Naive thymus-derived CD8-positive, alpha-beta T cell (primary cell): ENCODE data around the gene CDH23. TPM values are rescaled to one million over a fixed set of nuclear protein-coding genes. Genes with fewer than 3 reads are reported as not detected.

Source experiments
- ATAC-seq, 2 donors: fragments of 150-1000 bp; cut with Tn5 transposase in 1 of 2; sonication (Bioruptor Pico), chemical (Tn5 transposase) in 1 of 2; 1 replicate in 1 of 2; 2 replicates in 1 of 2; pipeline ENCODE4 v1.10.0; 2021; ENCODE audit warnings: mild to moderate bottlenecking in 2 of 2, moderate library complexity in 2 of 2
- POLR2A ChIA-PET: fragments of 350-600 bp; sonication (Branson Sonifier 250); formaldehyde crosslinking; loops from one replicate; lab custom pipeline; 2021; ENCODE audit warnings: antibody characterized with exemption; lab: Charles Lee
- DNase-seq, 10 donors: peaks; one replicate each; pipeline versions ENCODE4 v3.0.0 to v3.0.0-alpha.2; 2020 to 2022
- H3K27ac Mint-ChIP-seq, 10 donors: one replicate each; pipeline ENCODE4 v1.8.0; 2020 to 2022; ENCODE audit warnings: mild to moderate bottlenecking in 10 of 10, mixed read lengths in 10 of 10, moderate library complexity in 4 of 10, inconsistent platforms in 1 of 10
- H3K27me3 Mint-ChIP-seq, 5 donors: one replicate each; pipeline ENCODE4 v1.8.0; 2021 to 2022; ENCODE audit warnings: mixed read lengths in 5 of 5
- H3K36me3 Mint-ChIP-seq, 3 donors: one replicate each; pipeline ENCODE4 v1.8.0; 2020 to 2022; ENCODE audit warnings: mixed read lengths in 3 of 3, mild to moderate bottlenecking in 2 of 3, inconsistent platforms in 1 of 3
- H3K4me1 Mint-ChIP-seq, 4 donors: one replicate each; pipeline ENCODE4 v1.8.0; 2021 to 2022; ENCODE audit warnings: mixed read lengths in 4 of 4
- H3K4me3 Mint-ChIP-seq, 10 donors: one replicate each; pipeline ENCODE4 v1.8.0; 2020 to 2022; ENCODE audit warnings: mild to moderate bottlenecking in 10 of 10, mixed read lengths in 10 of 10, moderate library complexity in 6 of 10, inconsistent platforms in 1 of 10
- H3K9me3 Mint-ChIP-seq, 9 donors: one replicate each; pipeline ENCODE4 v1.8.0; 2020 to 2022; ENCODE audit warnings: mixed read lengths in 9 of 9, mild to moderate bottlenecking in 3 of 9, inconsistent platforms in 1 of 9, moderate library complexity in 1 of 9
- polyA plus RNA-seq, 3 donors: library from polyadenylated mRNA; unstranded; fragments of 300-500 nt; fragmentation: Illumina TruSeq; gene quantifications; one replicate each; pipeline ENCODE4 v1.2.3, GENCODE V29; 2021
- total RNA-seq, 8 experiments: library from RNA in 2 of 8; stranded (reverse) in 2 of 8; gene quantifications; one replicate each; pipeline ENCODE4 v1.2.3 and lab custom pipeline; 2021 to 2026

CDH23 gene
- total and polyA plus RNA-seq, 5 experiments from 2014 or later = 0.82 to 10.2 (median 3.8) TPM

DNA sequence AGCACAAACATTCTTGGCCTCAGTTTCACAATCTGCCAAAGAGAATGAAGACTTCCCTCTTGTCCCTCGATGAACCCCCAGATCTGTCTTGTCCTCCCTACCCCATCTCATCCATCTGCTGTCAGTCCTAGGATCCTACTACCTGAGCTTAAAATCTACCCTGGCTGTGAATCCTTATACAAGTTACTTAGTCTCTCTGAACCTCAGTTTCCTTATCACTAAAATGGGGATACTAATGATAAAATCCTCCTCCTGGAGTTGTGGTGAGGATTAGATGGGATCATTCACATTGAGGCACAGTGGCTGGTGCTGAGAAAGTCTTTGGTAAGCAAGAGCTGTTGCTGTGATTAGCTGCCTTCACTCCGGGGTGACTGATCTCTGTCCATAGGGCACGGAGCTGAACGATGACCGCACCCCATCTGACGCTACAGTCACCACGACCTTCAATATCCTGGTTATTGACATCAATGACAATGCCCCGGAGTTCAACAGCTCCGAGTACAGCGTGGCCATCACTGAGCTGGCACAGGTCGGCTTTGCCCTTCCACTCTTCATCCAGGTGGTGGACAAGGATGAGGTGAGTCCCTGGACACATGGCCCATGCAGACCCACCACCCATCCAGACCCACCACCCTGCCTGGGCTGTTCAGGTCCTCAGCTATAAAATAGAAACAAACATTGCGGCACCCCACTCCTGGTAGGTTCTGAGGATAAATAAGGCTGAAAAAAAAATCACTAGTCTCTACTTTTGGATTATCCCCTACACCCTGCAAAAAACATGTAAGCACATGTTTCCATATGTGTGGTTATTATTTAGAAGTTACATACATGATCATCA is 220.3 kb downstream of the CDH23 start:
- H3K36me3 Mint-ChIP-seq = no peaks in the 10 kb centered on the region
- no peak for DNase-seq
- no peaks in the 10 kb centered on the region for H3K9me3 Mint-ChIP-seq
- POLR2A ChIA-PET = no interaction called here
- H3K27me3 Mint-ChIP-seq = peaks cover 0 to 11% (median 1%) of the 10 kb centered on the region in 5 donors
- no peak for ATAC-seq
- peak overlapping the region in 1 of 10 donors; percentile 74 for H3K27ac Mint-ChIP-seq
- H3K4me1 Mint-ChIP-seq = peaks cover 0 to 2% (median 0%) of the 10 kb centered on the region in 4 donors
- no peak overlapping the region for H3K4me3 Mint-ChIP-seq

DNA sequence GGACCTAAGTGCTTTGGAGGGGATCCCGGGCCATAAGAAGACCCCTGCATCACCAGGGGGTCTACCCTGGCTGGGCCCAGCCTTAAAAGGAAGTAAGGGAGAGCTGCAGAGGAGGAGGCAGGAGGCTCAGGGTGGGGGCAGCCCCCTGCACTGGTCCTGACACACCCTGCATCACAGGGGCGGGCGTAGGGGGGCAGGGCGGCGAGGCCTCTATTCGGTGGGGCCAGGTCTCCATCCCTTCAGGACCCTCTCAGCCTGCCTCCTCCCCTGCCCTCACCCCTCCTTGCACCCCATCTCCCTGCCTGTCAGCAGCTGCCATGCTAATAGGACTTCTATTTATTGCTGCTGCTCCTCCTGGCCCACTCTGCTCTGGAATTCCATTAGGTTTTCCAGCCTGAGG is 221.5 kb downstream of the CDH23 start:
- no peaks in the 10 kb centered on the region for H3K9me3 Mint-ChIP-seq
- H3K4me1 Mint-ChIP-seq = peaks cover 2 to 6% (median 3%) of the 10 kb centered on the region in 4 donors
- H3K27me3 Mint-ChIP-seq = peaks cover 0 to 11% (median 0%) of the 10 kb centered on the region in 5 donors
- no peak for DNase-seq
- no peak overlapping the region for H3K4me3 Mint-ChIP-seq
- no peaks in the 10 kb centered on the region for H3K36me3 Mint-ChIP-seq
- no peak for ATAC-seq
- no peak overlapping the region for H3K27ac Mint-ChIP-seq
- POLR2A ChIA-PET = no interaction called here

DNA sequence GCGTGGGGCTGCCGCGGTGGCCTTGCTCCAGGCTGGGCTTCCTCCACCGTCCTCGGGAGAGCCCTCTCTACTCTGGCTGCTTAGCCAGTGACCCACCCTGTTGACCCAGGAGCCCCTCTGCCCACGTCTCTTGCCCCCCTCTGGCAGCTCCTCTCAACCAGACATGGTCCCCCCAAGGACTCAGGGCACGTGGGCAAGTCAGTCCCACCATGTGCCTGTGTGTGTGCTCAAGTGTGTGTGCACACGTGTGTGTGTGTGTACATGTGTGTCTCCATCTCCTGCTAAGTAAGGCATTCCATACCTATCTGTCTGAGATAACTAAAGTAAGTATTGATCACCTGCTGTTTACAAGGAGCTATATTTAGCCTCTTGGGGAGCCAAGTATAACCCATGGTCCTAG is 221.9 kb downstream of the CDH23 start:
- Mint-ChIP-seq H3K4me3 (no peak overlapping the region), H3K27ac (peak overlapping the region in 1 of 10 donors; percentile 52), H3K4me1 (peaks cover 2 to 8% (median 7%) of the 10 kb centered on the region in 4 donors), H3K9me3 (no peaks in the 10 kb centered on the region), H3K27me3 (peaks cover 0 to 11% (median 0%) of the 10 kb centered on the region in 5 donors), H3K36me3 (no peaks in the 10 kb centered on the region)
- POLR2A ChIA-PET = no interaction called here
- DNase-seq = no peak
- ATAC-seq = no peak

DNA sequence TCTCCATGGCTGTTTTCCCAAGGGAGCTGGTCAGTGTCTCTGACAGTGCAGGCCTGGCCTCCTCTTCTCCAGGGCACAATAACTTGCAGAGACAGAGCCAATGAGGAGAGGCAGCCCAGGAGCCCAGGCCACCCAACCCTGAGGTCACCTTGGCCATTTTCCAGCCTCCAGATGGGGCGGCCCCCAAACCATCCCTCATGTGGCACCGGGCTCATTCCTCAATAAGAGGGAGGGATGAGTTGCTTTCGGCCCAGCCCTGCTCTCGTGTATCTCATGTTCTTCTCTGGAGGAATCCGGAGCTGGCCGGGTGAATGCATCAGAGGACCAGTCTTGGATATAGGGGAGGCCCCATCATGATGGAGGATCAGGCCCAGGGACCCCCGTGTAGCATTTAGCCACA is 223.9 kb downstream of the CDH23 start:
- peaks cover 0 to 11% (median 0%) of the 10 kb centered on the region in 5 donors for H3K27me3 Mint-ChIP-seq
- H3K9me3 Mint-ChIP-seq = no peaks in the 10 kb centered on the region
- POLR2A ChIA-PET = no interaction called here
- no peak overlapping the region for H3K4me3 Mint-ChIP-seq
- H3K27ac Mint-ChIP-seq = no peak overlapping the region
- H3K36me3 Mint-ChIP-seq = no peaks in the 10 kb centered on the region
- H3K4me1 Mint-ChIP-seq = peaks cover 2 to 9% (median 7%) of the 10 kb centered on the region in 4 donors
- DNase-seq = no peak
- ATAC-seq = no peak

DNA sequence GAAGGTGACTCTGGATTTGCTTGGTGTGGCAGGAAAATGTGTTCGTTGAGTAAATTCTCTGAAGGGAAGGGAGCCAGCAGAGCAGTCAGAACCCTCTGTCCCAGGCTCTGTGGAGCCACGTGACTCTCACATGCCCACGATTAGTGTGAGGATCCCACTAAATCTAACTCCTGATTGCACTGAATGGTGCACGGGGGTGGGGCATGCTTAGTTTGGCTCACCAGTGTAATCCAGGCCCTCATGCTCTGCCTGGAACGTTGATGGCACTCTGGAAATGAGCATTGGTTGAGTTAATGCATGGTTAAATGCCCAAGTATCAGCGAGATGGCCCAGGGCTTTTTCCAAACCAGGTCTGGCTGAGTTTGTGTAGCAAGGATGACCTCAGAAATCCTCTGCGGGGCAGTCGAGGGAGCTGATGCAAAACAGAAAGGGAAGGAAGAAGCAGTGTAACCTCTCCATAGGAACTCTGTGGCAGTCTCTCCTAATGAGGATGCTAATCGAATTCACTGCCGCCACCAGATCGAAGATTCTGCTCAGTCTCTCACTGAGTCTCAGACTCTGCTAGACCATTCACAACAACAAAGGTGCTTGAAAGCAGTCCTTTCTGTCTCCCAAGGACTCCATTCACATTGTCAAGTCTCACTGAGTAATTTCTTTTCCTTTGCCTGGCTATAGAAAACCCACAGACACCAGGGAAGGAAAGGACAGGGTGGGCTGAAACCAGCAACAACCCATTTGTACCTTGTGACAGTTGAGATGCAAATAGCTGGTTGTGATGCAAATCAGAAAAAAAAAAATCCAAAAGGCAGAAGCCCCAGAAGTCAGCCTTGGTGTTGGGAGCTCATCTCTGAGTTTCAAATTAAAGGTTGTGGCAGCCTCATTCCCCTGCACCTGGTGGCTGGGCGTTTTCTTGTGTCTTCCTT is 224.8 kb downstream of the CDH23 start:
- Mint-ChIP-seq H3K9me3 (no peaks in the 10 kb centered on the region), H3K4me3 (no peak overlapping the region), H3K36me3 (no peaks in the 10 kb centered on the region), H3K27ac (no peak overlapping the region), H3K27me3 (peaks cover 0 to 11% (median 0%) of the 10 kb centered on the region in 5 donors), H3K4me1 (peaks cover 2 to 9% (median 7%) of the 10 kb centered on the region in 4 donors)
- no peak for DNase-seq
- no peak for ATAC-seq
- POLR2A ChIA-PET = no interaction called here

DNA sequence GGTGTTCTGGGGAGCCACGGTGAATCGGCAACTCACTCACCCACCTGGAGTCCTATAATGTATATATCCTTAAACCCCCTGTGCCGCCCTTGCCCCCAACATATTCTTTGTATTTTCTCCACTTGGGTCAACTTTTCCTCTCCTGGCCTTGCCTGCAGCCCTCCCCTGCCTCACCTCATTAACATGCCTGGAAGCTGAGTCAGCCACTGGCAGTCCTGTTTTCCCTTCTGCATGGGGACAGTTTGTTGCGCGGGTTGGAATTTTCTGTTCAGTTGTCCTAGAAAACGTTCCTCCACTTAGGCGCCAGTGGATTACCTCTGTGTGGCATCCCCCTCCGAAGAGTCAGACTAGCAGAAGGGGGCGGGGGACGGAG is 225.4 kb downstream of the CDH23 start:
- no peak overlapping the region for H3K4me3 Mint-ChIP-seq
- ATAC-seq = no peak
- no peak for DNase-seq
- peaks cover 0 to 11% (median 0%) of the 10 kb centered on the region in 5 donors for H3K27me3 Mint-ChIP-seq
- H3K36me3 Mint-ChIP-seq = no peaks in the 10 kb centered on the region
- peaks cover 2 to 9% (median 7%) of the 10 kb centered on the region in 4 donors for H3K4me1 Mint-ChIP-seq
- POLR2A ChIA-PET = no interaction called here
- H3K27ac Mint-ChIP-seq = peak overlapping the region in 1 of 10 donors; percentile 16
- no peaks in the 10 kb centered on the region for H3K9me3 Mint-ChIP-seq

DNA sequence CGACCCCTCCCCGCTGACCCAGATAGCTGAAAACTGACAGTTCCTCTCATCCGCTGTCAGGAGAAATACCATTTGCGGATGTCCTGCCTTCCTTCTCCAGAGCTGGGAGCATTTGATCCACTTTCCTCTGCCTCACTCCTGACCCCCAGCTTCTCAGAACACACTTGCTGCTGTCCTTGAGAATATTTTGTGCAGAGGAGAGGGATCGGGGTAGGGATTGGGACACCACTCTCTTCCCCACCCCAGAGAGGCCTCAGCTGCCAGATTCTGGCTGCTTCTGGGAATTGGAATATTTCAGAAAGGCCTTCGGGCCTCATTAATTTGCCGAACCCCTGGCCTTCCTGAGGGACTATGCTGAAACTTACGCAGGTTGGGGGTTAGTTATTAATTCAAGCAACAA is 225.9 kb downstream of the CDH23 start:
- peaks cover 2 to 9% (median 7%) of the 10 kb centered on the region in 4 donors for H3K4me1 Mint-ChIP-seq
- H3K27me3 Mint-ChIP-seq = peaks cover 0 to 11% (median 0%) of the 10 kb centered on the region in 5 donors
- no peak overlapping the region for H3K4me3 Mint-ChIP-seq
- H3K36me3 Mint-ChIP-seq = no peaks in the 10 kb centered on the region
- peak overlapping the region in 1 of 10 donors; percentile 48 for H3K27ac Mint-ChIP-seq
- POLR2A ChIA-PET = no interaction called here
- DNase-seq (no peak), ATAC-seq (no peak)
- H3K9me3 Mint-ChIP-seq = no peaks in the 10 kb centered on the region

DNA sequence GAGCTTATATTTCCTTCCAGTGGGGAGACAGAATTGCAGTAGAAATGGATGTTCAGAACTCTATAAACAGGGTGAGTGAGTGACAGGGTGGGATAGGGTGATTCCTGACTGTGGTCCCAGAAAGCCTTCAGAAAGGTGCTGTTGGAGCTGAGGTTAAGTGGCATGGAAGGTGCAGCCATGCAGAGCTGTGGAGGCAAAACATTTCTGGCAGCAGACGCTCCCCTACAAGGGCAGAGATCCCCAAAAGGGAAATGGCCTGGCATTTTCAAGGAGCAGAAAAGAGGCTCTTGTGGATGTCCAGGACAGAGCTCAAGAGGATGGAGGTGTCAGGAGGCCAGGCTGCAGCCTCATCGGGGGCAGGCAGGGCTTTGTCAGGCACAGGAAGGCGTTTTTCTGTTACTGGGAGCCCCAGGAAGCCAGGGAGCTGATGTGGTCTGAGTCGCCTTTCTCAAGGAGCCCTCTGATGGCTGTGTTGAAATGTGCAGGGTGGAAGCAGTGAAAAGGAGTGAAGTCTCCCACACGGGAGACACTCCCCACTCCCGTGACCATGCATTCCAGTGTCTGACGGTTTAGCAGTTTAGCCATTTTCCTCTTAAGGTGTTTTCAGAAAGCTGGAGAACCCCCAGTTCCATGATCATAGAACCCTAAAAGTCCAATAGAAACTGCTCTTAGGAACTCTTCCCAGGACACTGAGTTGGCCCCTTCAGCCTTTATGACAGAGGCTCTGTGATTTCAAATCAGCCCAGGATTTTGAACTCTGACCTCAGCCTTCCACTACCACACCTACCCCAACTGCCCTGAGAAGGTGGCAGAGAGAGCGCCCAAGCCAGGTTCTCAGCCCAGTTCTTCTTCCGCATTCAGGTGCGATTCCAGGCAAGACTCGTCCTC is 226.6 kb downstream of the CDH23 start:
- Mint-ChIP-seq H3K36me3 (no peaks in the 10 kb centered on the region), H3K27ac (peak overlapping the region in 1 of 10 donors; percentile 56), H3K4me1 (peaks cover 2 to 9% (median 7%) of the 10 kb centered on the region in 4 donors), H3K27me3 (peaks cover 0 to 11% (median 0%) of the 10 kb centered on the region in 5 donors), H3K4me3 (peak overlapping the region in 1 of 10 donors; percentile 25), H3K9me3 (no peaks in the 10 kb centered on the region)
- POLR2A ChIA-PET = no interaction called here
- DNase-seq (no peak), ATAC-seq (peak in 1 of 2 donors; percentile 36)

DNA sequence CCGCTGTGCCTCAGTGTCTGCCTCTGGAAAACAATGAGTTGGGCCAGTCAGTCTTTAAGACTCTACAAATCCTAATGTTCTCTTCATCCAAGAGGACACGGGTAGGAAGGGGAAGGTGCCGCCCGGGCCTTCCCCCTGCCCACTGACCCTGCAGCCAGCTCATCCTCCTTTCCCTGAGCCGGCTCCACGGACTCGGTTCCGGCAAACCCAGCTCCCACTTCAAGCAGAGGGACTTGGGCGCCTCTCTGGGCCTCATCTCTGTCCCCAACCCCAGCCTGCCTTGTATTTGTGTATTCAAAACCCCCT is 227.2 kb downstream of the CDH23 start:
- POLR2A ChIA-PET = no interaction called here
- Mint-ChIP-seq H3K27me3 (peaks cover 0 to 11% (median 0%) of the 10 kb centered on the region in 5 donors), H3K27ac (peak overlapping the region in 1 of 10 donors; percentile 56), H3K9me3 (no peaks in the 10 kb centered on the region), H3K4me1 (peaks cover 2 to 9% (median 7%) of the 10 kb centered on the region in 4 donors), H3K4me3 (no peak overlapping the region), H3K36me3 (no peaks in the 10 kb centered on the region)
- no peak for DNase-seq
- no peak for ATAC-seq

DNA sequence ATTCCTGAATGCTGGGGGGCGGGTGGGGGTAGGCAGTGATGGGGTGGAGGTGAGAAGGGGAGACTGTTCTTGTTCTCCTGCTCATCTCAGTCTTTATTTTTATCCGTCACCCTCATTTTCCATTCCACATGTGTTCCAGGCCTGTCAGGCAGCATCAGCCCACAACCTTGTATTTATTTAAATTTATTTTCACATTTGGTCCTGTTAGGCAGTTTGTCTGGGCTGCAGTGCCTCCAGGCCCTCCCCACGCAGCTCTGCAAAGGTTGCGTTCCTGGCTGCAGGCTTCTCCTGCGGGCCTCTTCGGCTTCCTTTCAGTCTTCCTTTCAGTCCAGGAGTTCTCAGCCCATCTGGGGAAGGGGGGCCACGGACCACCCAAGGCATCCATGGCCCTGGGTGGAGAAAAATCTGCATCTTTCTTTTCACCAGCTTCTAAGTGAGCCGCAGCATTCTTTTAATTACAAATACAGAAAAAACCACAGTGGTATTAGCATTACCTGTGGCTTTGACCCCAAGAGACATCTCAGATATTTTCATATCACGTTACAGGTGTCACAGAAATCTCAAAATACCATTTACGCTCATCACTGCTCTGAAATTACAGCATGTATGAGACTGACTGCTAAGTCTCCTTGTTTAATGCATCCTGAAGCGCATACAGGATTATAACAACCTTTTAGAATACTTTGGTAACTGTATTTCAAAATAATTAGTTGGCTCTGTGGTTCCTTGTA is 228.9 kb downstream of the CDH23 start:
- POLR2A ChIA-PET = no interaction called here
- ATAC-seq = no peak
- Mint-ChIP-seq H3K36me3 (no peaks in the 10 kb centered on the region), H3K27me3 (peaks cover 0 to 8% (median 0%) of the 10 kb centered on the region in 5 donors), H3K27ac (no peak overlapping the region), H3K9me3 (no peaks in the 10 kb centered on the region), H3K4me3 (no peak overlapping the region), H3K4me1 (peaks cover 0 to 9% (median 7%) of the 10 kb centered on the region in 4 donors)
- no peak for DNase-seq

DNA sequence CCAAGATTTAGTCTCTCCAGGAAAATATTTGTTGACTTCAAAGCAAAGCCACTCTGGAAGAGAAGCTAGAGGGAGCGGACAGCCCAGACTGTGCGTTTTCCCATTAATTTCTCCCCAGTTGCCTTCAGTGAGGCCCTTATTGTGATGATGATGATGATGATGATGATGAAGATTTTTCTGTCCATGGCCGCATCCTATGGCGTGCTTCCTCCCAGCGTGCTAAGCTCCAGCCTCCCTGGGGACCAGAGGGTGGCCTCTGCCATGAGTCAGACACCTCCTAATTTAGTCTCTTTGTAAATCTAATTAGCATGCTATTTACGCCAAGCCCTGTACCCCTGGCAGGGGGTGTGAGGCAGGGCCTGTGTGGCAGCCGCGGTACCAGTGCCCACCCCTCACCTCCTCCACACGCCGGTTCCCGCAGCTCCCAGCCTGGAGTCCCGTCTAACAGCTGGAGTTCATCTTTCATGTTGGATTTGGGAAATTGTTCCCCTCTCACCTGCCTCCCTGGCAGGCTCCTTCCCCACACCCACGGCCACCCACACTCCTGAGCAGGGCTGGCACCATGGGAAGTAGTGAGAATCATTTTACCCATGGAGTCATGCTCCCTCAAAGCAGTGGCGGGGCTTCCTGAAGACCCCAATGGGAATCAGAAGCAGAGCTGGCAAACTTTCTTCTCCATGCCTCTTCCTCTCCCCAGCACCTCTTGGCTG is 230.7 kb downstream of the CDH23 start:
- H3K27me3 Mint-ChIP-seq = peaks cover 0 to 3% (median 0%) of the 10 kb centered on the region in 5 donors
- H3K4me3 Mint-ChIP-seq = no peak overlapping the region
- ATAC-seq = no peak
- DNase-seq = no peak
- H3K4me1 Mint-ChIP-seq = peaks cover 0 to 9% (median 7%) of the 10 kb centered on the region in 4 donors
- no peaks in the 10 kb centered on the region for H3K36me3 Mint-ChIP-seq
- POLR2A ChIA-PET = no interaction called here
- H3K9me3 Mint-ChIP-seq = no peaks in the 10 kb centered on the region
- peak overlapping the region in 1 of 10 donors; percentile 34 for H3K27ac Mint-ChIP-seq
